A549 treated with AZD9567 at 1 μM for 4 hours (cell line): ENCODE measurements around the gene ZBED4. TPM values are rescaled to one million over a fixed set of nuclear protein-coding genes. Genes with fewer than 3 reads are reported as not detected.

Experiments
- total RNA-seq: library from RNA; stranded (reverse); fragments of 200-300 nt; extraction: Qiagen RNA extraction; gene quantifications from 5 replicates; pipeline ENCODE4 v1.2.3, GENCODE V29; 2022; ENCODE audit not compliant: insufficient read depth

Gene ZBED4, protein sequence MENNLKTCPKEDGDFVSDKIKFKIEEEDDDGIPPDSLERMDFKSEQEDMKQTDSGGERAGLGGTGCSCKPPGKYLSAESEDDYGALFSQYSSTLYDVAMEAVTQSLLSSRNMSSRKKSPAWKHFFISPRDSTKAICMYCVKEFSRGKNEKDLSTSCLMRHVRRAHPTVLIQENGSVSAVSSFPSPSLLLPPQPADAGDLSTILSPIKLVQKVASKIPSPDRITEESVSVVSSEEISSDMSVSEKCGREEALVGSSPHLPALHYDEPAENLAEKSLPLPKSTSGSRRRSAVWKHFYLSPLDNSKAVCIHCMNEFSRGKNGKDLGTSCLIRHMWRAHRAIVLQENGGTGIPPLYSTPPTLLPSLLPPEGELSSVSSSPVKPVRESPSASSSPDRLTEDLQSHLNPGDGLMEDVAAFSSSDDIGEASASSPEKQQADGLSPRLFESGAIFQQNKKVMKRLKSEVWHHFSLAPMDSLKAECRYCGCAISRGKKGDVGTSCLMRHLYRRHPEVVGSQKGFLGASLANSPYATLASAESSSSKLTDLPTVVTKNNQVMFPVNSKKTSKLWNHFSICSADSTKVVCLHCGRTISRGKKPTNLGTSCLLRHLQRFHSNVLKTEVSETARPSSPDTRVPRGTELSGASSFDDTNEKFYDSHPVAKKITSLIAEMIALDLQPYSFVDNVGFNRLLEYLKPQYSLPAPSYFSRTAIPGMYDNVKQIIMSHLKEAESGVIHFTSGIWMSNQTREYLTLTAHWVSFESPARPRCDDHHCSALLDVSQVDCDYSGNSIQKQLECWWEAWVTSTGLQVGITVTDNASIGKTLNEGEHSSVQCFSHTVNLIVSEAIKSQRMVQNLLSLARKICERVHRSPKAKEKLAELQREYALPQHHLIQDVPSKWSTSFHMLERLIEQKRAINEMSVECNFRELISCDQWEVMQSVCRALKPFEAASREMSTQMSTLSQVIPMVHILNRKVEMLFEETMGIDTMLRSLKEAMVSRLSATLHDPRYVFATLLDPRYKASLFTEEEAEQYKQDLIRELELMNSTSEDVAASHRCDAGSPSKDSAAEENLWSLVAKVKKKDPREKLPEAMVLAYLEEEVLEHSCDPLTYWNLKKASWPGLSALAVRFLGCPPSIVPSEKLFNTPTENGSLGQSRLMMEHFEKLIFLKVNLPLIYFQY
- total RNA-seq = 10.7 to 13.0 TPM (median 12.2 TPM) in 5 replicates

DNA sequence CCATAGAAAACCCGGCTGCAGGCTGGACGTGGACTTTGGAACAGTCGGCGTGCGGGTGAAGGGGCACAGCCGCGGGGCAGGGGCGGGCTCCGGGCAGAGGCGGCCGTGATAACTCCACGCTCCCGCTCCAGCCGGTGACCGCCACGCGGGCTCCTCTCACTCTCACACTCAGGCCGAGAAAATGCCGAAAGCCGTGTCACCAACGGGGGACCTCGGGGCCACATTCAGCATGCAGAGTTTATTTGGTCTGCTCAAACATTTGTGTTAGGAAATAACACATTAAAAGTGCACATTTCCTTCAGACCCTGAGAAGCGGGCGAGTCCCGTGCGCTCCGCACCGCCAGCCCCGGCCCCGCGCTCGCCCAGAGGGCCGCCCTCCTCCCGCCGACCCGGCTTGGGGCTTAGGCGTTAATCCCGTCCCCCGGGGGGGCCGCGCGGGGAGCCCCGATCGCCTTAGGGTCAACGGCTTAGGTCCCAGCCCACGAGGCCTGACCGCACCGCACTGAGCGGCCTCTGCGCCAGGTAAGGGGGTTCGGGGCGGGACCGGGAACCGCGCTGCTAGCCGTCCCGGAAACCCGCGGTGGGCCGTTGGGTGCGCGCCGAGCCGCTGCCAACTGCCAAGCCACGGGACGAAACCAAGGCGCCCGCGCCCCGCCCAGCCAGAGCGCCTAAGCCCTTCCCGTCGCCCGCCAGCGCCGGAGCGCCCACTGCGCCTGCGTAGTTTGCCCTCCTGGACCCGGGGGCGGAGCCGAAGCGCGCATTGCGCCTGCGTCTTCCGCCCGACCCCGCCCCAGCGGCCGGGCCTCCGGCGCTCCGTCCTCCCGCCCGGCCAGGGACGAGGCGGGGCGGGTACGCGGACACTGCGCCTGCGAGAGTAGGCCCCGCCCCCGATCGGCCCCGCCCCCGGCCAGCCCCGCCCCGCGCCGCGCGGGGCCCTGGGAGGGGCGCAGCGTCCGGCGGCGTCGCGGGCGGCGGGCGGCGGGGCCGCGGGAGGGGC is at the start of gene ZBED4:
Gene ZBED4 (plus strand): TSS at position 947 of the 997 bp plus-strand sequence. CDS start 29,819 bp downstream, outside the sequence.

DNA sequence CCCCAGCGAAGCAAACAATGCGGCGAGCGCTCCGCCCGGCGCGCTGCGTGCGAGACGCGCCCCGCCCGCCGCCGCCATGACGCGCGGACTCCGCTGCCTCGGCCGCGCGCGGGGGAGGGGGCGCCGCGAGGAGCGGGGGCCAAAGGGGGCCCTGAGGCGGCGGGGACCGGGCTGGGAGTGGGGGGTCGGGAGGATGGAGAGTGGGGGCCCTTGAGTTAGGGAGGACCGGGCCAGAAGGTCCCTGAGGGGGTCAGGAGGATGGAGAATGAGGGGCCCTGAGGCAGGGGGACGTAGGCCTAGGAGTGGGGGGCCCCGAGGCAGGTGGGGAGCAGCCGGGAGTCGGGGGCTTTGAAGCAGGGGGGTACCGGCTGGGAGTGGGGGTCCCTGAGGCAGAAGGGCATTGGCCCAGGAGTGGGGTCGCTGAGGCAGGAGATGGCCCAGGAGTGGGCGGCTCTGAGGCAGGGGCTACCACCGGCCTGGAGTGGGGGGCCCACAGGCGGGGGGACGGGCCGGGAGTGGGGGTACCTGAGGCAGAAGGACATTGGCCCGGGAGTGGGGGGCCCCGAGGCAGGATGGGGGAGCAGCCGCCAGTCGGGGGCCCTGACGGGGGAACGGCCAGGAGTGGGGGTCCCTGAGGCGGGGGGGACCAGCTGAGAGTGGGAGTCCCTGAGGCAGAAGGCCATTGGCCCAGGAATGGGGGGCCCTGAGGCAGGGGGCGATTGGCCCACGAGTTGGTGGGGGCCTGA is 25.6 kb upstream of the ZBED4 start, which contains the start of gene BRD1:
Gene BRD1 (minus strand): TSS at position 21 of the 746 bp plus-strand sequence. CDS start 3,556 bp downstream, outside the sequence.

DNA sequence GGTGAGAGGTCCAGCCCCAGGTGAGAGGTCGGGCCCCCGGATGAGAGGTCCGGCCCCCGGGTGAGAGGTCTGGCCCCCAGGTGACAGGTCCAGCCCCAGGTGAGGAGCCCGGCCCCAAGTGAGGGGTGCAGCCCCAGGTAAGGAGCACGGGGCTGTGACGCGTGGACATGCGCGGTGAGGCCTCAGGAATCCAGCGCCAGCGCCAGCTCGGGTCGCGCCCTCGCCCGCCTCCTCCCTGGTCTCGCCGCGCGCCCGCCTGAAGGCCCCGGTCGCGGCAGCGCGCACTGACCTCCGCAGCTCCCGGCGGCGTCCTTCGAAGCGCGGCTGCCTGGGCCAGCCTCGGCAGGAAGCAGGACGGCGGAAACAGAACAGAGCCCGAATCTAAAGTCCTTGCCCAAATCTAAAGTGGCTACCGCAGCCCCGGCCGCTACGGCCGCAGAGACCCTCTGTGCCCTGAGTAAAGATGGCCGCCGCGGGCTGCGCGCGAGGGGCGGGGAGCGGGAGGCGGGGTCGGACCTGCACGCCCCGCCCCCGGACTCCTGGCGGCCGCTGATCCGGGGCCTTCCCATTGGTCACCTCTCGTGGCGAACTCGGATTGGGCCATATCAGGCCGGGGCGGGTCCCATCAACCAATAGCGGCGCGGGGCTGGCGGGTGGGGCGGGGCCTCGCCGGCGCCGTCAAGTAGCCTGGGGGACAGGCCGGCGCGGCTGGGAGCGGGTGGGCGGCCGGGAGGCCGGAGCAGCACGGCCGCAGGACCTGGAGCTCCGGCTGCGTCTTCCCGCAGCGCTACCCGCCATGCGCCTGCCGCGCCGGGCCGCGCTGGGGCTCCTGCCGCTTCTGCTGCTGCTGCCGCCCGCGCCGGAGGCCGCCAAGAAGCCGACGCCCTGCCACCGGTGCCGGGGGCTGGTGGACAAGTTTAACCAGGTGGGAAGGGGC is 64.6 kb downstream of the ZBED4 start, which contains the start of the genes ALG12 and CRELD2:
Gene ALG12 (minus strand): TSS at position 465 of the 937 bp plus-strand sequence. CDS start 4,673 bp downstream, outside the sequence.
Gene CRELD2 (plus strand): TSS at position 661 of the 937 bp plus-strand sequence. CDS start 136 bp downstream, at position 797.

Other genes starting within 250 kb of the ZBED4 start
- 14.5 to 18.1 TPM (median 17.2 TPM) in 5 replicates for gene BRD1, start 26.0 kb upstream of the ZBED4 start, total RNA-seq
- 9.2 to 11.9 TPM (median 10.0 TPM) in 5 replicates for gene ALG12, start 64.6 kb downstream of the ZBED4 start, total RNA-seq
- 19.1 to 30.5 TPM (median 29.0 TPM) in 5 replicates for gene CRELD2, start 64.8 kb downstream of the ZBED4 start, total RNA-seq
- 27.6 to 74.8 TPM (median 71.5 TPM) in 5 replicates for gene PIM3, start 106.9 kb downstream of the ZBED4 start, total RNA-seq
- 0.03 to 0.05 TPM (median 0.04 TPM) in 3 of 5 replicates, not detected in the others for gene IL17REL, start 158.9 kb downstream of the ZBED4 start, total RNA-seq
- not detected in 5 replicates for gene TTLL8, start 204.5 kb downstream of the ZBED4 start, total RNA-seq
- not detected in 5 replicates for gene MLC1, start 231.6 kb downstream of the ZBED4 start, total RNA-seq
- gene MOV10L1, start 236.2 kb downstream of the ZBED4 start, total RNA-seq = not detected in 5 replicates